CD14-positive monocyte (primary cell): ENCODE results near the gene GDF10. TPM values are rescaled to one million over a fixed set of nuclear protein-coding genes. Genes with fewer than 3 reads are reported as not detected.

Source experiments
- DNase-seq, 3 donors: peaks; one replicate each; pipeline ENCODE4 v3.0.0-alpha.2; 2011 to 2022
- H2AFZ ChIP-seq: 2 replicates; pipeline ENCODE4 v1.6.0; 2012; ENCODE audit warnings: mild to moderate bottlenecking, low read depth, low read length, inconsistent platforms; ENCODE audit not compliant: insufficient read depth, poor library complexity, severe bottlenecking
- H3K27ac ChIP-seq, 2 donors: 1 replicate in 1 of 2; 2 replicates in 1 of 2; pipeline ENCODE4 v1.5.1; 2012 to 2013; ENCODE audit warnings: low read length in 2 of 2, control low read depth in 1 of 2, inconsistent platforms in 1 of 2, low read depth in 1 of 2, mild to moderate bottlenecking in 1 of 2
- H3K27me3 ChIP-seq, 2 donors: one replicate each; pipeline versions ENCODE4 v1.6.0 to v1.6.1; 2011 to 2013; ENCODE audit warnings: low read length in 2 of 2; ENCODE audit not compliant: control insufficient read depth in 2 of 2, insufficient read depth in 2 of 2
- H3K36me3 ChIP-seq, 2 donors: replicated peaks in 1 of 2; 1 replicate in 1 of 2; 2 replicates in 1 of 2; pipeline versions ENCODE4 v1.5.1 to v1.6.1; 2012 to 2013; ENCODE audit warnings: low read length in 2 of 2, control low read depth in 1 of 2, inconsistent platforms in 1 of 2, mild to moderate bottlenecking in 1 of 2; ENCODE audit not compliant: insufficient read depth in 2 of 2, control insufficient read depth in 1 of 2
- H3K4me1 ChIP-seq, 2 donors: 1 replicate in 1 of 2; 2 replicates in 1 of 2; pipeline versions ENCODE4 v1.5.1 to v1.6.1; 2012 to 2013; ENCODE audit warnings: low read length in 2 of 2, control low read depth in 1 of 2, inconsistent platforms in 1 of 2, mild to moderate bottlenecking in 1 of 2, moderate library complexity in 1 of 2; ENCODE audit not compliant: insufficient read depth in 2 of 2, control insufficient read depth in 1 of 2
- H3K4me2 ChIP-seq: replicated peaks from 2 replicates; pipeline ENCODE3; 2012; ENCODE audit warnings: low read length, moderate library complexity, mild to moderate bottlenecking; ENCODE audit not compliant: poor library complexity, severe bottlenecking; ENCODE audit errors: extremely low read depth
- H3K4me3 ChIP-seq, 3 experiments: fragments of 200-600 bp in 1 of 3; sonication (generic) in 1 of 3; replicated peaks in 1 of 3; 1 replicate in 2 of 3; 2 replicates in 1 of 3; pipeline ENCODE4 v1.5.1; 2011 to 2013; ENCODE audit warnings: low read length in 3 of 3, mild to moderate bottlenecking in 3 of 3, control low read depth in 2 of 3, low read depth in 2 of 3, inconsistent platforms in 1 of 3, moderate library complexity in 1 of 3
- H3K79me2 ChIP-seq: 2 replicates; pipeline ENCODE4 v1.6.0; 2012; ENCODE audit warnings: mild to moderate bottlenecking, control low read depth, inconsistent platforms, low read length, moderate library complexity; ENCODE audit not compliant: insufficient read depth
- H3K9ac ChIP-seq: 2 replicates; pipeline ENCODE4 v1.6.0; 2017; ENCODE audit warnings: low read length, mild to moderate bottlenecking; ENCODE audit not compliant: insufficient read depth, poor library complexity, severe bottlenecking
- H3K9me3 ChIP-seq, 2 donors: replicated peaks in 1 of 2; 1 replicate in 1 of 2; 2 replicates in 1 of 2; pipeline versions ENCODE4 v1.5.1 to v1.6.1; 2012 to 2013; ENCODE audit warnings: low read length in 2 of 2, control low read depth in 1 of 2; ENCODE audit not compliant: control insufficient read depth in 1 of 2, insufficient read depth in 1 of 2
- H4K20me1 ChIP-seq: 2 replicates; pipeline ENCODE4 v1.6.0; 2012; ENCODE audit warnings: mild to moderate bottlenecking, low read length, control low read depth, moderate library complexity; ENCODE audit not compliant: insufficient read depth
- H3K27ac Mint-ChIP-seq, 7 donors: one replicate each; pipeline ENCODE4 v1.8.0; 2020; ENCODE audit warnings: mild to moderate bottlenecking in 7 of 7, mixed read lengths in 7 of 7, moderate library complexity in 6 of 7, inconsistent platforms in 2 of 7
- H3K27me3 Mint-ChIP-seq, 3 donors: one replicate each; pipeline ENCODE4 v1.8.0; 2021 to 2022; ENCODE audit warnings: low read depth in 3 of 3, mild to moderate bottlenecking in 3 of 3, mixed read lengths in 3 of 3, moderate library complexity in 3 of 3, inconsistent platforms in 1 of 3
- H3K36me3 Mint-ChIP-seq, 2 donors: one replicate each; pipeline ENCODE4 v1.8.0; 2020; ENCODE audit warnings: mixed read lengths in 2 of 2, inconsistent platforms in 1 of 2, mild to moderate bottlenecking in 1 of 2
- H3K4me1 Mint-ChIP-seq: one replicate; pipeline ENCODE4 v1.8.0; 2020; ENCODE audit warnings: mild to moderate bottlenecking, mixed read lengths
- H3K4me3 Mint-ChIP-seq, 2 donors: one replicate each; pipeline ENCODE4 v1.8.0; 2020; ENCODE audit warnings: mild to moderate bottlenecking in 2 of 2, mixed read lengths in 2 of 2, moderate library complexity in 1 of 2
- H3K9me3 Mint-ChIP-seq, 7 donors: one replicate each; pipeline ENCODE4 v1.8.0; 2020 to 2022; ENCODE audit warnings: mixed read lengths in 7 of 7, mild to moderate bottlenecking in 6 of 7, moderate library complexity in 6 of 7, inconsistent platforms in 2 of 7
- CTCF ChIP-seq: fragments of 200-600 bp; IDR thresholded peaks from one replicate; pipeline ENCODE4 v1.8.0; 2022; ENCODE audit warnings: antibody characterized with exemption, mild to moderate bottlenecking
- WGBS: methylation state at CpG from one replicate; pipeline ENCODE4 v1.1.5; 2013; ENCODE audit warnings: missing lambda C conversion rate; ENCODE audit not compliant: insufficient coverage; 5-methylcytosine and 5-hydroxymethylcytosine counted together
- intact Hi-C, 2 donors: fragments of 100-400 bp; cut with micrococcal nuclease; formaldehyde crosslinking; loops; one replicate each; pipeline versions ENCODE4 v1.15.0 to v1.15.1; 2023
- polyA plus RNA-seq, 3 donors: library from polyadenylated mRNA; depleted of rRNA in 1 of 3; unstranded in 2 of 3; stranded (reverse) in 1 of 3; fragments of 300-500 nt in 2 of 3; fragments of >200 nt in 1 of 3; fragmentation: Illumina TruSeq in 2 of 3; gene quantifications; 1 replicate in 2 of 3; 2 replicates in 1 of 3; pipeline ENCODE4 v1.2.3, GENCODE V29; 2012 to 2021

Gene GDF10
- polyA plus RNA-seq, 3 donors, result not detected

- Mint-ChIP-seq H3K9me3 (no peaks in the 10 kb centered on the region), H3K27me3 (peaks cover 0 to 3% (median 0%) of the 10 kb centered on the region in 3 donors), H3K4me1 (no peaks in the 10 kb centered on the region), H3K36me3 (no peaks in the 10 kb centered on the region), H3K4me3 (no peak overlapping the region), H3K27ac (no peak overlapping the region)
- H3K4me3 ChIP-seq, result no peak overlapping the region
- TF ChIP-seq CTCF, result no peak
- H3K9me3 ChIP-seq, result no peaks in the 10 kb centered on the region
- H3K9ac ChIP-seq, result no peak overlapping the region
- H3K4me1 ChIP-seq, result no peaks in the 10 kb centered on the region
- intact Hi-C loops, result no loop called here
- H2AFZ ChIP-seq, result no peak overlapping the region
- 94% methylated on average over 3 of the region's 3 CpGs for WGBS
- DNase-seq, result no peak
- H3K27me3 ChIP-seq, result no peaks in the 10 kb centered on the region
- no peaks in the 10 kb centered on the region for H3K79me2 ChIP-seq
- no peak overlapping the region for H3K27ac ChIP-seq
- H3K4me2 ChIP-seq, result no peak overlapping the region
- H3K36me3 ChIP-seq, result no peaks in the 10 kb centered on the region
- no peaks in the 10 kb centered on the region for H4K20me1 ChIP-seq
These were observed 57.9 kb downstream of the GDF10 start for GRCh38 chr10:47357911-47358310.

GRCh38 chr10:47358457-47358856, 58.5 kb downstream of the GDF10 start:
- H3K27ac Mint-ChIP-seq, result no peak overlapping the region
- Histone ChIP-seq H4K20me1 (no peaks in the 10 kb centered on the region), H3K36me3 (no peaks in the 10 kb centered on the region), H3K9ac (no peak overlapping the region), H3K4me3 (no peak overlapping the region), H3K27ac (no peak overlapping the region), H3K4me1 (no peaks in the 10 kb centered on the region), H2AFZ (no peak overlapping the region), H3K79me2 (no peaks in the 10 kb centered on the region), H3K9me3 (no peaks in the 10 kb centered on the region), H3K4me2 (no peak overlapping the region), H3K27me3 (no peaks in the 10 kb centered on the region)
- no peaks in the 10 kb centered on the region for H3K4me1 Mint-ChIP-seq
- H3K27me3 Mint-ChIP-seq, result peaks cover 0 to 3% (median 0%) of the 10 kb centered on the region in 3 donors
- intact Hi-C loops, result no loop called here
- H3K36me3 Mint-ChIP-seq, result no peaks in the 10 kb centered on the region
- 91% methylated on average over 2 of the region's 3 CpGs for WGBS
- no peak overlapping the region for H3K4me3 Mint-ChIP-seq
- TF ChIP-seq CTCF, result no peak
- DNase-seq, result no peak
- H3K9me3 Mint-ChIP-seq, result no peaks in the 10 kb centered on the region
